Fibroblast of pulmonary artery (primary cell): ENCODE data around the gene INO80B.

ENCODE experiments used
- DNase-seq: peaks from one replicate; pipeline ENCODE4 v3.0.0-alpha.2; 2010; ENCODE audit warnings: low read depth
- H3K4me3 ChIP-seq: replicated peaks from 2 replicates; pipeline ENCODE4 v1.5.1; 2011; ENCODE audit warnings: low read depth, mild to moderate bottlenecking, control low read depth, low read length, moderate library complexity
- TF ChIP-seq, protein P1 (sequence below): IDR thresholded peaks from 2 replicates; pipeline ENCODE4 v1.5.1; 2011; ENCODE audit warnings: mild to moderate bottlenecking, control low read depth, low read length, inconsistent platforms; ENCODE audit errors: missing control alignments

The INO80B gene

DNA sequence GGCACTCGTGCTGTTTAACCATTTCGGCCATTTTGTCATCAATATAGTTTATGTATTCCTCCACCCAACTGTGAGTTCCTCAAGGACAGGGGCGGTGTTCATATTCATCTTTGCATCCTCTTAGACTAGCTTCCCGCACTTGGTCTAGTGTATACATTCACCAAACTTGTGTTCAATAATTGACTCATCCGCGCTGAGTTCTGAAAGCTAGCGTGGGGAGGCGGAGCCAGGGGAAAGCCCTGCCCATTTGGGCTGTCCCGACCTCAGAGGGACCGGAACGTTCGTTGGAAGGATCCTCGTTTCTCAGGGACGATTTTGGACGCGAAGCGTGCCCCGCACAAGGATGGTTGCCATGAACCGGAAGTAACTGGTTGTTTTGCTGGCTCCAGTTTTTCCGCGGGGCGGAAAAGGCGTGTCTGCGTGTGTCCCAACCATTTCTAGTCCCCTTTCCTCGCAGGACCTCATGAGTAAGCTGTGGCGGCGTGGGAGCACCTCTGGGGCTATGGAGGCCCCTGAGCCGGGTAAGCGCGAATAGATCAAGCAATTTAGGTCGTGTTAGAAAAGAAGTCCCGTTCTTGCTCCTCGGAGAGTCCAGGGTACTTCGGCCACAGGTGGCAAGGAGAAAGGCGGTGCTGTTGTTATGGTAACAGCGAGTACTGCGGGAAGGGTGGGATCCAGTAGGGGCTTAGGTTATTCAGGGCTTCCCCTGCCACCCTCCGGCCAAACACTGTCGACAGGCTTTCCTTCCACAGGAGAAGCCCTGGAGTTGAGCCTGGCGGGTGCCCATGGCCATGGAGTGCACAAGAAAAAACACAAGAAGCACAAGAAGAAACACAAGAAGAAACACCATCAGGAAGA lies at the start of gene INO80B:
Gene INO80B (plus strand): TSS at position 434 of the 858 bp plus-strand sequence. CDS start 30 bp downstream, at position 464.
- TF ChIP-seq, protein P1, sequence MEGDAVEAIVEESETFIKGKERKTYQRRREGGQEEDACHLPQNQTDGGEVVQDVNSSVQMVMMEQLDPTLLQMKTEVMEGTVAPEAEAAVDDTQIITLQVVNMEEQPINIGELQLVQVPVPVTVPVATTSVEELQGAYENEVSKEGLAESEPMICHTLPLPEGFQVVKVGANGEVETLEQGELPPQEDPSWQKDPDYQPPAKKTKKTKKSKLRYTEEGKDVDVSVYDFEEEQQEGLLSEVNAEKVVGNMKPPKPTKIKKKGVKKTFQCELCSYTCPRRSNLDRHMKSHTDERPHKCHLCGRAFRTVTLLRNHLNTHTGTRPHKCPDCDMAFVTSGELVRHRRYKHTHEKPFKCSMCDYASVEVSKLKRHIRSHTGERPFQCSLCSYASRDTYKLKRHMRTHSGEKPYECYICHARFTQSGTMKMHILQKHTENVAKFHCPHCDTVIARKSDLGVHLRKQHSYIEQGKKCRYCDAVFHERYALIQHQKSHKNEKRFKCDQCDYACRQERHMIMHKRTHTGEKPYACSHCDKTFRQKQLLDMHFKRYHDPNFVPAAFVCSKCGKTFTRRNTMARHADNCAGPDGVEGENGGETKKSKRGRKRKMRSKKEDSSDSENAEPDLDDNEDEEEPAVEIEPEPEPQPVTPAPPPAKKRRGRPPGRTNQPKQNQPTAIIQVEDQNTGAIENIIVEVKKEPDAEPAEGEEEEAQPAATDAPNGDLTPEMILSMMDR = no peak
- peak; percentile 99 for DNase-seq
- H3K4me3 ChIP-seq = peak within 1 kb of the TSS; percentile 92

DNA sequence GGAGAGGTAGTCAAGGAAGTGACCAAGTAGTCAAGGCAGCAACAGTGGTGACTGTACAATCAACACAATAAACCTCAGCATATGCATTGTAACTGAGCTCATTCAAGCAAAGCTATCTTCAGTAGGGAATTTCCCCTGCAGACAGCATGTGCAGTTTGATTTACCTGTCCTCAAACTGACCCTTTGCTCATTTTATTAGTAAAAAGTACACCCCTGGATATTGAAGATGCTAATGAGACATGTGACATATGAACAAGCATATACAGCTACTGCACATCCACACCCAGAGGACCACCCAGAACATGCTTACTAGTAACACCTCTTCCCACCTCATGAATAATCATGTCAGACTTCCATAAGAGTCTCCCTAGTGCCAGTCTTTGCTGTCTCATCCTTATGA lies 48.9 kb upstream of the INO80B start:
- TF ChIP-seq, protein P1 = no peak
- no peak overlapping the region for H3K4me3 ChIP-seq
- no peak for DNase-seq

DNA sequence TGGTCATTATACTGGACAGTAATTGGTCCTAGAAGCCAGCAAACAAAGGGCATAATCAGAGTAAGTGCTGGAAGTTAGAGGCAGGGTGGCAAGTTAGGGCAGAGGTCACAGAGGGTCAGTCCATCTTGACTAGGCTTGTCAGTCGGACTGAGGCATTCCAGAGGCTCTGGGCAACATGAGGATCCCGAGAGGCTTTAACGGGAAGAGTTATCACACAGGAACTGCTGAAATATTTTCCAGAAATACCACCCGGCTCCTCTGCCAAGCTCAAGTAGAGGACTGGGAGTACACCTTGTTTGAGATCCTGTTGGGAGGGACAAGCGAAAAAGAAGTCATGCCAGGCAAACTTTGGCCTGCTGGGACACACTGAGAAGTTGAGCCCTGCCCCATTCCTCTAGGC lies 47.2 kb upstream of the INO80B start:
- H3K4me3 ChIP-seq = no peak overlapping the region
- no peak for DNase-seq
- TF ChIP-seq, protein P1 = no peak

DNA sequence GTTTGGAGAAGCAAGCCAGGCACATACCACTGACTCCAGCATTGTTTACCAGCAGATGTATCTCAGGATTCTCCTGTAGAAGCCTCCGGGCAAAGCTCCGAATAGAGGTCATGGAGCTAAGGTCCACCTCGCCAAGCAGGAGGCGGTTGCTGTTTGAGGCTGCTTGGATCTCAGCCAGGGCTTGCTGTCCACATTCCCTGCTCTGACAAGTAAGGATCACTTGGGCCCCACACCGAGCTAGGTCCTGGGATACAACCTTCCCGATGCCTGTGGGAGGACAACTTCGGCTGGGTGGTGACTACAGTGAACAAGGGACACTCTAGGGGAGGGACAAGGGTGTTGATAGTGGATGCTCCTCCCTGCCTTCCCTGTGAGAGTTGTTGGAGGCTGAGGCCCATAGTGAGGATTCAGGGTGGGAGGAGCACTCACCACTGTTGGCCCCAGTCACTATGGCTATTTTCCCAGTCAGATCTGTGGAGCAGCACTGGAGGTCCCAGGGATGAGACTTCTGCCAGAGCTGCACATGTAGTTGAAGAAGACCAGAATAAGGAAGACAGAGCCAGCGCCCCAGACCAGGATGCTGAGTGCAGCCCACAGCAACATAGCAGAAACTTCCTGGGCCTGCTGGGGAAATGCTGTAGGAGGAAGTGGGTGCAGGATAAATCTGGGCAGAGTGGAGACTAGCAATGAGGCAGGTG lies 41.7 kb upstream of the INO80B start:
- H3K4me3 ChIP-seq = no peak overlapping the region
- DNase-seq = no peak
- TF ChIP-seq, protein P1 = no peak

DNA sequence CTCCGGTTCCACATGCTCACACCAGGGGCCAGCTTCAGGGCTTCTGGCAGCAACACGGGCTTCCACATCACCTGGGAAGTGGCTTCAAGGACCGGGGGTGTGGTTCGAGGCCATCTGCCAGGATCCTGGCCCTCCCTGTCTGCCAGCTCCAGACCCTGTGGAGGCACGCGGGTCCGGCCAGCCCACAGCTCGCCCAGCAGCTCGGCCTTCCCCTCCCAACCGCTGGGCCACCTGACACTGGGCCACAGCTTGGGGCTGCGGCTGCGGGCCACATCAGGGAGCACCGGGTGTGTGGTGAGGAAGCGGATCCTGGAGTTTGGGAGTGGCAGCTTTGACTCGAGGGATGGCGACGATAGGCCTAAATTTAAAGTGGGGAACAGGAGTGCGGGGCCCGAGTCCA lies 40.4 kb upstream of the INO80B start:
- no peak for DNase-seq
- TF ChIP-seq, protein P1 = no peak
- no peak overlapping the region for H3K4me3 ChIP-seq

DNA sequence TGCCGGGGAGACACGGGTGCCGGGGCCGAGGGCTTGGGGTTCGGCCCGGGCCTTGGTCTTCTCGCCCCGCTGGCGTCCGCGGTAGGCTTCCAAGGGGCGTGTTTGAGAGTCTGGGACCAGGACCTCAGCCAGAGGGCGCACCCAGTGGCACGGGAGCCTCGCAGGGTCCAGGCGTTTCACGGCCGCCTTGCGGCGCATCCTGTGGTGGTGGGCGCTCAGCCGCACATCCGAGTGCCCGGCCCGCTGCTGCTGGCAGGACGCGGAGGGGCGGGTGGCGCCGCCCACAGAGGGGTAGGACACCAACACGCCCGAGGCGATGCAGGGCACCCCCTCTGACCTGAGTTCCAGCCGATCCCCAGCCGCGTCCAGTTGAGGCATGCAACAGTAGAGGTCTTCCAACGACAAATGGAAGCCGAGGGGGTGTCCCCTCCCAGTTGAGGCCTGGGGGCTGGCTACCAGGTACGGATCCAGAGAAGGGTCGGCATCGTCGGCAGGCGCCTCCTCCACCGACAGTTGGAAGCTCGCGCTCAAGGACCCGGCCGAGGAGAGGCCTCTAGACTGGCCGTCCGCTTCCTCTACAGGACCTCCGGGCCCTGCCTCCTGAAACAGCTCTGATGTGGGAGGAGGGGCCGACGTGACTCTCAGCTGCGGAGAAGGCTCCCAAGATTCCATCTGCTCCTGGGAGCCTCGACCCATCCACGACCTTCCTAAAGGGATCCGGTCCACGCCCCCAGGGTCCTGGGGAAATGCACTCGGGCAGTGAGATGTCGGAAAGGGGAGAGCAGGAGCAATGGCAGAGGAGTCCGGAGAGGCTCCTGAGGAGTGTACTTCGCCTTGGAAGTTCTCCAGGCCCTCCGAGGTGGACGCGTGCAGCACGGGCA lies 39.8 kb upstream of the INO80B start:
- H3K4me3 ChIP-seq = peak overlapping the region; percentile 32
- TF ChIP-seq, protein P1 = peak; percentile 3
- DNase-seq = no peak
